ENCODE results near the gene JPH4.
"Not testable (repeated sequence)": the region's sequence is repeated elsewhere in the genome, so short reads cannot be mapped to it uniquely, and the experiment has no call there.

The JPH4 gene

DNA sequence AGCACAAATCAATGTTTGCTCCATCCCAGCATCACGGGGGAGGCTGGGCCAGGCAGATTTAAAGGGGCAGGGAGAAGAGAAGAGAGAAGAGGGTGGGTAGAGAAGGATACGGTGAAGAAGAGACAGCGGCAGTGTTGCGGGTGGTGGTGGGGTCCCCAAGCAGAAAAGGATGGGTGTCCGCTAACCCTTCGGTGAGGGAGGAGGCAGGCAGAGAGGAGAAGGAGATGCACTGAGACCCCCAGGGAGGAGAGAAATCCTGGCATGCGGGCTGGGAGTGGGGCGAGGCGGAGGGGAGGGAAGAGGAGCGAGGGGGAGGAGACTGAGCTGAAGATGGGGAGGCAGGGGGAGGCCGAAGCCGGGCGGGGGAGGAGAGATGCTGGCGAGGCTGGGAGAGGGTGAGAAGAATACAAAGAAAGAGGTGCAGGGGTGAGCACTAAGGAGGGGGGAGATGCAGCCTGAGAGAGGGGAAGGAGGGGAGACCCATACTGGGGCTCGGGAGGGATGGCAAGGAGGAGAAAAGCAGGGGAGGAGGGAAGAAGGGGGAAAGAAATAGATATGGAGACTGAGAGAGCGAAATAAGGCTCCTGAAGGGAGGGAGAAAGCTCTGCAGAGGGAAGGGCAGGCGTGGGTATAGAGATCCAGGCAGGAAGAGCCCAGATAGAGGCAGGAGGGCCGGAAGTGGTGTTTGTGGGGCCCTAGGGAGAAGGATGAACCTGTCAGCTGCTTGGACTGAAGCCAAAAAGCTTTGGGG, at the start of gene JPH4:
Gene JPH4, minus strand, starts transcription at position 231 of the 751 bp plus-strand sequence. CDS start 1,337 bp downstream, outside the sequence.
- no peak for DNase-seq (ENCODE audit: low spot score)

GRCh38 chr14:23627961-23628360, 49.4 kb upstream of the JPH4 start:
- no peak for DNase-seq (ENCODE audit: low spot score)

DNA sequence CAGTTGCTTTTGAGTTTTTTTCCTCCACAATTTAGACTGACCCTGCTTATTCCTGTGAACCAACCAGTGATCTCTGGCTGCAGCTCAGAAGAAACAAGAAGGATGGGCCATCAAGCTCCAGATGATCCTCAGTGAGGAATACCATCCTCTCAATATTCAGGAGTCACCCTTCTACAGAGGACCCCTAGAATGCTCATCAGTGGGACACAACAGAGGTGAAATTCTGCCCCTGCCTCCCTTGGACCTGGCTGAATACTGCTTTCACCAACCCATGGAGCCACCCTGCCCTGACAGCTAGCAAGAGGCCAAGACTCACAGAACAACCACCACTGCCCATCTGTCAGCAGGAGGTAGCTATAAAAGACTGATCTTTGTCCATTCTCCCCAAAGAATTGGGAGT, 48.4 kb upstream of the JPH4 start:
- DNase-seq (ENCODE audit: low spot score): no peak

- no peak for DNase-seq (ENCODE audit: low spot score)
These were observed 46.3 kb upstream of the JPH4 start for GRCh38 chr14:23624830-23625404.

DNA sequence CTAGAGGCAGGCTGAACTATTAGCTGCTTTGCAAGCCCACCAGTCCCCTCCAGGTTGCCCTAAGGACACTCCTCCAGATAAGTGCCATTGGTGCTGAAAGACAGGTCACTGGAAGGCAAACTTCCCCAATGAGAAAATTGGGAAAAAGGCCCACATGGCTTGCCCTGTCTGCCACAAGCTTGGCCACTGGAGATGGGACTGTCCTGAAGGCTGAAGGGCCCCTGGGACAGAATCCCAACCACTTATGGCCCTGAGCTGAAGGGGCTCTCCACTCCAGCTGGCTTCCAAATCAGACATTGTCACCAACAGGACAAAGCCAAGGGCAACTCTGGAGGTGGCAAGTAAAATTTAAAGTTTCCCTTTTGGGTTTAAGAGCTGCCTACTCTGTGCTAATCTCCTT, 45.4 kb upstream of the JPH4 start:
- no peak for DNase-seq (ENCODE audit: low spot score)

DNA sequence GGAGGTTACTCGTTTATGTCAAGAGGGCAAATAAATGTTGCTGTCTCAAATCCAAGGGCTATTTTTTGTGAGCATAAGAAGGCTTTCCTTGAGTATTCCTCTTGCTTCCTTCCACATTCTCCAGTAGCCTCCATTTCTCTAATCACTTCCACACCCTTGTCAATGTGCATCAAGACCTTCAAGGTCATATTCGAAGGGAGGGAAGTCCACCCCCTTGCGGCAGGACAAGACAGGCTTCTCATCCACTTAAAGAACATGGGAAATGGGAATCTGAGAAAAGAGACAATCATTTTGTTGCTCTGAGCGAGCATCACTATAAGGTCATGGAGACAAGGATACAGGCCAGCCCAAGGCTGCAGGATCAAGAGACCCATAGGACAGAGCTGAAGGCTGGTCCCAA, 44.4 kb upstream of the JPH4 start:
- no peak for DNase-seq (ENCODE audit: low spot score)

DNA sequence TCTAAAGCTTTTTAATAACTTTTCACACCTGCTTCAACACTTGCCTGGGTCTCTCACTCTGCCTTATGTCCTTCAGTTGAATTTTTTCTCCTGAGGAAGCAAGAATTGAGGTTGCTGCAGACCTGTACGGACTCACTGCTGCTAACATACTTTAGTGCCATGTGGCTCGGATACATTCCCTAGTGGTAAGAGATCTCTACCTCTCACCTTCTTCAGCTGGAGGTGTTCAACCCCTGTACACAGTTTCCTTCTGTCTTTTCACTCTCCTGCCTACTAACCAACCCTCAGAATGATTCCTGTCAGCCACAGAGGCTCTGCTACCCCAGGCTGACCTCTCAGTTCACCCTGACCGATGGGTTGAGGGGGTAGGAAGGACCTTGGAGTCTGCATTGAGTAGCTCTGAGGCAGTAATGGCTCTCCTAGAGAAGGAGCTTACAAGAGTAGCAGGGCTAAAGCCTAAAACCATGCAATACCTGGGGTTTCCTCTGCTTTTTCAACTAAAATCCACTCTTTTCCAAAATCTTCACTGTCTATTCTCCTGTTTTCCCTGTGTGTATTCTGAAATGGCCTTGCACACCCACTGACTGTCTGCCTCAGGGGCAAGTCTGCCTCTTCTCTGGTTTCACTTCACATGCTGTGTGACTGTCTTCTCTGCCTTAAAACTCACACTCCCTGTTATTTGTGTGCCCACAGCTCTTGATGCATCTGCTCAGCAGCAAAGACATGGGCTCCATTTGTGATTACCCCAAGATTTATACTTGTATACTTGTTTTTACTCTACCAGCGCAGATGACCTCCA, 43.5 kb upstream of the JPH4 start:
- no peak for DNase-seq (ENCODE audit: low spot score)

GRCh38 chr14:23621204-23621931, 42.8 kb upstream of the JPH4 start:
- DNase-seq (ENCODE audit: low spot score): no peak

DNA sequence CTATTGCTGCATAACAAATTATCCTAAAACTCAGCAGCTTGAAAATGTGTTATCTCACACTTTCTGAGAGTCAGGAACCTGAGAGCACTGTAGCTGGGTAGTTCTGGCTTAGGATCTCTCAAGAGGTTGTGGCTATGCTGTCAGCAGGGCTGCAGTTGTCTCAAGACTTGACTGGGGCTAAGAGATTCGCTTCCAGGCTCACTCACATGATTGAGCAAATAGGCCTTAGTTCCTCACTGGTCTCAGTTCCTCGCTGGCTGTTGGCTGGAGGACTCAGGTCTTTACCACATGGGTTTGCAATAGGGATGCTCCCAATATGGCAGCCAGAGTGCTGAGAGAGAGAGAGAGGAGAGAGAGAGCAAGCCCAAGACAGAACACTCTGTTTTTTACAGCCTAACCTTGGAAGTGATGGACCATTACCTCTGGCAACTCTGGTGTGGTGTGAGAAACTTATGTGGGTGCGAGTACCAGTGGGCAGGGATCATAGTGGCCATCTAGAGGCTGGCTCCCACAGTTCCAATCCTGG, 41.6 kb upstream of the JPH4 start:
- DNase-seq (ENCODE audit: low spot score): no peak

- no peak for DNase-seq (ENCODE audit: low spot score)
These were observed 39.9 kb upstream of the JPH4 start for GRCh38 chr14:23618415-23618988.

DNA sequence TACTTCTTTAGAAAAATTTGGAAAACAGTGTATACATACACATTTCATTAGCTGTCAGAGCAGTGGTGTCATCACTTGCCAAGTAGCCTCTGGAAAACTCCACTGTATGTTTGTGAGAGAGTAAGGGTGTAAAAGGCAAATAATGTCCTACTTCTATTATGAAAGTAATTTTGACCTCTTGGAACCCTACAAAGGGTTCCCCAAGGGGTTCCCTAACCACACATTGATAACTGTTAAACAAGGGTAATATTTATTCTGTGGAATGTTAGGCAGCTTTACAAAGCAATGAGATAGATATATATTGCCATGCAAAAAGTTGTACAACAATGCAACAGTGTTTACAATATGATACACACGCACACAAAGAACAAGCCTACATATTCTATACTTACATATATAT, 38.9 kb upstream of the JPH4 start:
- DNase-seq (ENCODE audit: low spot score): no peak

GRCh38 chr14:23615856-23616255, 37.3 kb upstream of the JPH4 start:
- no peak for DNase-seq (ENCODE audit: low spot score)

GRCh38 chr14:23614395-23614828, 35.8 kb upstream of the JPH4 start:
- DNase-seq (ENCODE audit: low spot score): no peak

GRCh38 chr14:23613242-23614070, 34.9 kb upstream of the JPH4 start:
- DNase-seq (ENCODE audit: low spot score): no peak

DNA sequence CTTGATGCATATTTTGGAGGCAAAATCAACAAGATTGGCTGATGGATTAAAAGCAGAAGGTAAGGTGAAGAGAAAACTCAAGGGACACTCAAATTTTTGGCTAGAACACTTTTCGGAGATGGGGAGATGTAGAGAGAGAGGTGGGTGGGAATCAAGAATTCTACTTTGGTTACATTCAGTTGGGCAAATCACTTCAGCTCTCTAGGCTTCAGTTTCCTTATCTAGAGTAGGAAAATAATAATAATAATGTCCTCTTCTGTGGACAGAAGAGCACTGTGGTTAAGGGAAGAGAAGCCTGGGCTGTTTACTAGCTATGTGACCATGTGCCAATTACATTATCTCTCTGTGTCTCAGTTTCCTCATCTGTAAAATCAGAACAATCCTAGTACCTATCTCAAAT, 34.2 kb upstream of the JPH4 start:
- no peak for DNase-seq (ENCODE audit: low spot score)

DNA sequence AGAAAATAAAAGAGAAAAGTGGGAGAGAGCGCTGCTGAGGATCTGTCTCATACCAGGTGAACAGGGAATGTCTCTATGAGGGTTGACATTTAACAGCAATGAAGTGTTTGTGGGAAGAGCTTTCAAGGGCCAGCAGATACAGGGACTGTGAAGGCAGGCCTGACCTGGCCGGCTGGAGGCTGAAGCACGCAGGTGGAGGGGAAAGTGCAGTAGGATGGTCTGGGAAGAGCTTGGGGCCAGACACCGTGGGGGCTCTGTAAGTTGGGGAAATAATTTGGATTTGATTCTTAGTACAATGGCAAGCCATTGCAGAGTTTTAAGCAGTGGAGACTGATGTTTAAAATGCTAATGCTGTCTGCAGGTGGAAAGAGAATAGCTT, 33.8 kb upstream of the JPH4 start:
- no peak for DNase-seq (ENCODE audit: low spot score)

- no peak for DNase-seq (ENCODE audit: low spot score)
These were observed 32.3 kb upstream of the JPH4 start for GRCh38 chr14:23610815-23611289.

DNA sequence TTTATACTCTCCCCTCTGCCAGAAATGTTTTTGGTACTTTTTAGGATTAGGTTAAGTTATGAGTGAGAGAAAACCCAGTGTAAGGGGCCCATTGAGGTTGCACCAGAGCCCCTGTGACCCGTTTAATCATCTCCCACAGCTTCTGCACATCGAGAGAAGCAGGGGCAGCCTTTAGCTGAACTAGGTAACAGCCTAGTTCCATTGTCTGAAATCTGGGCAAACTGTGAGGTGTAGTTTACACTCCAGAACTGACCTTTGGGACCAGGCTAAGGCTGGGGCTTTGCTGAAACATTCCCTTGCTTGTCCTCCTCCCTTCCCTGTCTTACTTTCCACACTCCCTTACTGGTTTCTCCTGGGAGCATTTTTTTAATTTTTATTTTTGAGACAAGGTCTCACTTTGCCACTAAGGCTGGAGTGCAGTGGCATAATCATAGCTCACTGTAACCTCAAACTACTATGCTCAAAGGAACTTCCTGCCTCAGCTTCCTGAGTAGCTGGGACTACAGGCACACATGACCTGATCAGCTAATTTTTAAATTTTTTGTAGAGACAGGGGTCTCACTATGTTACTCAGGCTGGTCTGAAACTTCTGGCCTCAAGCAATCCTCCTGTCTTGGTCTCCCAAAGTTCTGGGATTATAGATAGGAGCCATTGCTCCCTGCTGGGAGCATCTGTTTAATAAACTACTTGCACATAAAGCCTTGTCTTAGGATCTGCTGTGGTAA, 31.7 kb upstream of the JPH4 start:
- DNase-seq (ENCODE audit: low spot score): no peak

- DNase-seq (ENCODE audit: low spot score): not testable (repeated sequence)
These were observed 31.0 kb upstream of the JPH4 start for GRCh38 chr14:23609411-23610089.
